Colon (tissue), 2 donors: ENCODE measurements around the gene REEP6.
"Not testable (repeated sequence)": the region's sequence is repeated elsewhere in the genome, so short reads cannot be mapped to it uniquely, and the experiment has no call there.

Experiments
- FAIRE-seq: peaks from 2 replicates; lab custom pipeline; 2012; peaks lifted over from hg19 to GRCh38; lab: Jason Lieb, UNC
- donor health status: control.
- donor health status: control.

REEP6 gene

GRCh38 chr19:1524287-1524971 is 33.4 kb downstream of the REEP6 start:
- no peak for FAIRE-seq

DNA sequence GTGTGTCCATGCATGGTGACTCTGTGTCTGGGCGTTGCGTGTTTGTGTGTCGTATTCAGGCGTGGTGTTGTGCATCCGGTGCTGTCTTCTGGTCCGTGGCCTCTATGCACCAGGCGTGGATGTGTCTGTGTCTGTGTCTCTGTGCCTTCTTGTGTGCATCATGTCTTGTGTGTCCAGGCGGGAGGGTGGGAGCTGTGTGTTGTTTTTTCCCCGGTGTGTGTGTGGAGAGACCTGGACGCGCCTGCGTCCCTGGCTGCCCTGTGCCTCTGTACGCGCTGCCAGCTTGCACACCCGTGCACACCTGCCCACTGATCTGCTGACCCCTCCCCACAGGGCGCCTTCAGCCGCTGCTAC is 34.0 kb downstream of the REEP6 start:
- no peak for FAIRE-seq

DNA sequence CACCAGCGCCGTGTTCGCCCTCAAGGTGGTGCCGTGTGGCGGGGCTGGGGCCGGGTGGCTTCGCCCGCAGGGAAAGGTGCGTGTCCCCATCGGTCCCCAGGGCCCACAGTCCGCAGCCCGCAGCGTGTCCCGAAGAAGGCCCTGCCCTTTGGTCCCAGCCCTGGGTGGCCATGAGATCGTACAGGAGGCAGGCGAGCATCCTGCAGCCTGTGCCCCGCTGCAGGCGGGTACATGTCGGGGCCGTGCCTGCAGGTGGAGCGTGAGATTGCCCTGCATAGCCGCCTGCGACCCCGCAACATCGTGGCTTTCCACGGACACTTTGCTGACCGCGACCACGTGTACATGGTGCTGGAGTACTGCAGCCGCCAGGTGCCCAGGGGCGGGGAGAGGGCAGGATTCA is 34.4 kb downstream of the REEP6 start:
- no peak for FAIRE-seq

GRCh38 chr19:1526066-1526778 is 35.2 kb downstream of the REEP6 start:
- FAIRE-seq = no peak

- FAIRE-seq = no peak
Measured at GRCh38 chr19:1526979-1527649, 36.1 kb downstream of the REEP6 start.

DNA sequence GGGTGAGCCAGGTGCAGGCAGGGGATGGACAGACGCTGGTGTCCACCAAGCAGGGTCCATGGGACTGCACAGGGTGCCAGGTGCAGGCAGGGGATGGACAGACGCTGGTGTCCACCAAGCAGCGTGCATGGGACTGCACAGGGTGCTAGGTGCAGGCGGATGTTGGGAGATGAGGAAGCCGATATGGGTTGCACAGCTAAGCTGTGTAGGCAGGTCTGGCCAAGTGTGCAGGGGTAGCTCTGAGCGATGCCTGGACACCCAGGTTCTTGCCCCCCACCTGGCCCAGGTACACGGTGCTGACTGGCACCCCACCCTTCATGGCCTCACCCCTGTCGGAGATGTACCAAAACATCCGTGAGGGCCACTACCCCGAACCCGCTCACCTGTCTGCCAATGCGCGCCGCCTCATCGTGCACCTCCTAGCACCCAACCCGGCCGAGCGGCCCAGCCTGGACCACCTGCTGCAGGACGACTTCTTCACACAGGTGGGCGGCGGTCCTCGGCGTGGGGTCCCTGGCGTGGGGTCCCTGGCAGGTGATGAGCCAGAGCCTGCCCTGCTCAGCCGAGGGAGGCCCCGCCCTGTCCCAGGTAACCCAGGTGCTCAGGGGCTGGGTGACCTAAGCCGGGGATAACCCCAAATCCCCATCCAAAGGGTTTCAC is 36.8 kb downstream of the REEP6 start:
- FAIRE-seq = no peak

GRCh38 chr19:1528596-1529429 is 37.8 kb downstream of the REEP6 start:
- FAIRE-seq = no peak

GRCh38 chr19:1529430-1529816 is 38.4 kb downstream of the REEP6 start:
- no peak for FAIRE-seq

GRCh38 chr19:1530856-1531255 is 39.9 kb downstream of the REEP6 start:
- FAIRE-seq = not testable (repeated sequence)

DNA sequence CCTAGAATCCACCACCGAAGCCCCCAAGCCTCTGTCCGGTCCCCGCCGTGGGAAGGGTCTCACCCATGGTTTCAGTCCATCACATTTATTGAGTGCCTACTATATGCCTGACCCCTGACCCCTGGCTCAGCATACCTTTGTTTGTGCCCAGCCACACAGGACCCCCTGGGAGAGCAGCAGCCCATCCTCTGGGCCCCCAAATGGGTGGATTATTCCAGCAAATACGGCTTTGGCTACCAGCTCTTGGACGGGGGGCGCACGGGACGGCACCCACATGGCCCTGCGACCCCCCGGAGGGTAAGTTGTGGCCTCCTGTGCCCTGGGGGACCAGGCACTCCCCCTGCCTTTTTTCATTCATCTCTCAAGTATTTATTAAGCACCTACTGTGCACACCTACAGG is 40.6 kb downstream of the REEP6 start:
- FAIRE-seq = no peak

GRCh38 chr19:1532003-1532402 is 41.0 kb downstream of the REEP6 start:
- no peak for FAIRE-seq

- no peak for FAIRE-seq
Measured at GRCh38 chr19:1533510-1534150, 42.6 kb downstream of the REEP6 start.

GRCh38 chr19:1534972-1535371 is 44.0 kb downstream of the REEP6 start:
- no peak for FAIRE-seq

GRCh38 chr19:1535699-1536098 is 44.7 kb downstream of the REEP6 start:
- FAIRE-seq = not testable (repeated sequence)

DNA sequence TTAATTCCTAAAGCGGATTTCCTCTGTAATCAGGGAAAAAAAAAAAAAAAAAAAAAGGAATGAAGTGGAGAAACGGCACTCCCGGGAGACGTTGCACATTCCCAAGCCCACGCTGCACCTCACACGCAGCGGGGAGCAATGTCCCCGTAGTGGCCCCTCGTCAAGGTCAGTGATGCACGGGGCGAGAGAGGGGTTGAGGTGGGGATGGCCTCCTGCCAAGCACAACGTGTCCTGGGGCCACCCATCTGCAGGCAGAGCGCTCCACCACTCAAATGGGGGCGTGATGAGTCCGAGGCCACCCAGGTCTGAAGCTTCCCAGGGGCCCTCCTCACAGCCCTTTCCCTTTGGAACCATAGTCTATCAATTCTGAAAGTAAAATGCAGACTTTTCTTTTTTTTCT is 48.0 kb downstream of the REEP6 start:
- FAIRE-seq = no peak

GRCh38 chr19:1539749-1540148 is 48.8 kb downstream of the REEP6 start:
- not testable (repeated sequence) for FAIRE-seq

GRCh38 chr19:1540365-1540925 is 49.5 kb downstream of the REEP6 start:
- no peak for FAIRE-seq
